ENCODE data around the gene POMC.
"Not testable (repeated sequence)": the region's sequence is repeated elsewhere in the genome, so short reads cannot be mapped to it uniquely, and the experiment has no call there.

Gene POMC

GRCh38 chr2:25215232-25215631 is 46.9 kb upstream of the POMC start:
- Histone ChIP-seq H3F3A (ENCODE audit: low read depth) (no peaks in the 10 kb centered on the region), H3K79me2 (ENCODE audit: insufficient read depth, low read length) (no peaks in the 10 kb centered on the region), H3K27me3 (ENCODE audit: insufficient read depth, low read length, poor library complexity, severe bottlenecking) (no peaks in the 10 kb centered on the region), H2AFZ (ENCODE audit: low read length) (0 out of 2 replicates have a peak overlapping the region, but pooled peaks have one; percentile 26), H3K36me3 (ENCODE audit: insufficient read depth, low read length) (no peaks in the 10 kb centered on the region), H3K4me1 (ENCODE audit: insufficient read depth, low read length, poor library complexity, severe bottlenecking) (peaks cover 46% of the 10 kb centered on the region), H3K9me2 (replicated peaks; ENCODE audit: low read depth, low read length) (no peaks in the 10 kb centered on the region), H3K9me3 (ENCODE audit: insufficient read depth, low read depth, low read length) (no peaks in the 10 kb centered on the region), H3K9ac (ENCODE audit: low read depth, low read length, poor library complexity, severe bottlenecking) (no peak overlapping the region), H3K4me3 (ENCODE audit: low read length, poor library complexity, severe bottlenecking) (no peak overlapping the region), H4K20me1 (ENCODE audit: insufficient read depth, low read length, poor library complexity, severe bottlenecking) (no peaks in the 10 kb centered on the region), H3K4me2 (ENCODE audit: low read depth, low read length, poor library complexity, severe bottlenecking) (no peak overlapping the region)
- no peak for TF ChIP-seq EZH2phosphoT487 (IDR thresholded peaks at IDR 0.05; ENCODE audit: borderline replicate concordance)
- no peak for TF ChIP-seq CTCF (conservative IDR thresholded peaks at IDR 0.05; ENCODE audit: low read length)

GRCh38 chr2:25213229-25213628 is 44.8 kb upstream of the POMC start:
- H3K4me2 ChIP-seq (ENCODE audit: low read depth, low read length, poor library complexity, severe bottlenecking), result no peak overlapping the region
- no peaks in the 10 kb centered on the region for H4K20me1 ChIP-seq (ENCODE audit: insufficient read depth, low read length, poor library complexity, severe bottlenecking)
- no peaks in the 10 kb centered on the region for H3K27me3 ChIP-seq (ENCODE audit: insufficient read depth, low read length, poor library complexity, severe bottlenecking)
- no peaks in the 10 kb centered on the region for H3K79me2 ChIP-seq (ENCODE audit: insufficient read depth, low read length)
- no peaks in the 10 kb centered on the region for H3K9me3 ChIP-seq (ENCODE audit: insufficient read depth, low read depth, low read length)
- H2AFZ ChIP-seq (ENCODE audit: low read length), result 0 out of 2 replicates have a peak overlapping the region, but pooled peaks have one; percentile 2
- H3K9ac ChIP-seq (ENCODE audit: low read depth, low read length, poor library complexity, severe bottlenecking), result no peak overlapping the region
- TF ChIP-seq CTCF (conservative IDR thresholded peaks at IDR 0.05; ENCODE audit: low read length) (no peak), EZH2phosphoT487 (IDR thresholded peaks at IDR 0.05; ENCODE audit: borderline replicate concordance) (no peak)
- H3K4me1 ChIP-seq (ENCODE audit: insufficient read depth, low read length, poor library complexity, severe bottlenecking), result peaks cover 46% of the 10 kb centered on the region
- H3K9me2 ChIP-seq (replicated peaks; ENCODE audit: low read depth, low read length), result no peaks in the 10 kb centered on the region
- H3K4me3 ChIP-seq (ENCODE audit: low read length, poor library complexity, severe bottlenecking), result no peak overlapping the region
- no peaks in the 10 kb centered on the region for H3K36me3 ChIP-seq (ENCODE audit: insufficient read depth, low read length)
- H3F3A ChIP-seq (ENCODE audit: low read depth), result peaks cover 13% of the 10 kb centered on the region

- Histone ChIP-seq H3K4me1 (ENCODE audit: insufficient read depth, low read length, poor library complexity, severe bottlenecking) (peaks cover 65% of the 10 kb centered on the region), H3K4me2 (ENCODE audit: low read depth, low read length, poor library complexity, severe bottlenecking) (peak overlapping the region; percentile 70), H3F3A (ENCODE audit: low read depth) (peaks cover 13% of the 10 kb centered on the region), H3K9ac (ENCODE audit: low read depth, low read length, poor library complexity, severe bottlenecking) (peak overlapping the region; percentile 43)
- H3K79me2 ChIP-seq (ENCODE audit: insufficient read depth, low read length); H3K9me2 ChIP-seq (replicated peaks; ENCODE audit: low read depth, low read length); H3K4me3 ChIP-seq (ENCODE audit: low read length, poor library complexity, severe bottlenecking); H4K20me1 ChIP-seq (ENCODE audit: insufficient read depth, low read length, poor library complexity, severe bottlenecking); H3K9me3 ChIP-seq (ENCODE audit: insufficient read depth, low read depth, low read length); H3K36me3 ChIP-seq (ENCODE audit: insufficient read depth, low read length); H2AFZ ChIP-seq (ENCODE audit: low read length); H3K27me3 ChIP-seq (ENCODE audit: insufficient read depth, low read length, poor library complexity, severe bottlenecking): not testable (repeated sequence)
Measured at GRCh38 chr2:25210923-25211322, 42.5 kb upstream of the POMC start.

DNA sequence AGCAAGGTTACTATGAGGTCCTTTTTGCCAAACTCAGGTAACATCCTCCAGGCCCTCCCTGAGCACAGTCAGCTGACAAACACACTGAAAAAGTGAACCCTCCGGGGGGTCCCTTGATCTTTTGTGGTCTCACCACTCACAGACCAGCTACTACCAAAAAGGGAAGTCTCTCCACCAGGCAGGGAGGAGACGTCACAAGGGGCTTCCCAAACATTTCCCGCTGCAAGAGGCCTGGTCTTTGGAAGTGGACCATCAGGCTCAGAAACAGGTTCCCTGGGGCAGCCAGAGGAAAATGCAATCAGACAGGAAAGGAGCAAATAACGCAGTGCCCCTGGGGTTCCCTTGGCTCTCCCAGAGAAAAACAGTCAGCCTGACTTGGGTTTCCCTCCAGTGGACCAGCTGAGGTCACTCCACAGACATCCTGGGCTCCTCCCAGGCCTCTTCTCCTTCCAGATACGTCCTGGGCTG is 38.7 kb upstream of the POMC start:
- Histone ChIP-seq H3K79me2 (ENCODE audit: insufficient read depth, low read length) (no peaks in the 10 kb centered on the region), H4K20me1 (ENCODE audit: insufficient read depth, low read length, poor library complexity, severe bottlenecking) (no peaks in the 10 kb centered on the region), H3K27me3 (ENCODE audit: insufficient read depth, low read length, poor library complexity, severe bottlenecking) (no peaks in the 10 kb centered on the region), H3K4me2 (ENCODE audit: low read depth, low read length, poor library complexity, severe bottlenecking) (peak overlapping the region; percentile 25), H3K9me3 (ENCODE audit: insufficient read depth, low read depth, low read length) (no peaks in the 10 kb centered on the region), H3K9me2 (replicated peaks; ENCODE audit: low read depth, low read length) (no peaks in the 10 kb centered on the region), H3K36me3 (ENCODE audit: insufficient read depth, low read length) (no peaks in the 10 kb centered on the region), H3F3A (ENCODE audit: low read depth) (peaks cover 13% of the 10 kb centered on the region), H3K9ac (ENCODE audit: low read depth, low read length, poor library complexity, severe bottlenecking) (peak overlapping the region; percentile 32), H2AFZ (ENCODE audit: low read length) (peak overlapping the region; percentile 65), H3K4me1 (ENCODE audit: insufficient read depth, low read length, poor library complexity, severe bottlenecking) (peaks cover 49% of the 10 kb centered on the region), H3K4me3 (ENCODE audit: low read length, poor library complexity, severe bottlenecking) (no peak overlapping the region)
- no peak for TF ChIP-seq EZH2phosphoT487 (IDR thresholded peaks at IDR 0.05; ENCODE audit: borderline replicate concordance)

All from Loucy (cell line).